GM21447 (cell line): ENCODE results near the gene BRS3.
"Not testable (repeated sequence)": the region's sequence is repeated elsewhere in the genome, so short reads cannot be mapped to it uniquely, and the experiment has no call there.

Experiments
- ATAC-seq: cut with Tn5 transposase; IDR thresholded peaks from one replicate; pipeline ENCODE4 v1.9.1; 2021; ENCODE audit not compliant: unreplicated experiment

BRS3 gene

DNA sequence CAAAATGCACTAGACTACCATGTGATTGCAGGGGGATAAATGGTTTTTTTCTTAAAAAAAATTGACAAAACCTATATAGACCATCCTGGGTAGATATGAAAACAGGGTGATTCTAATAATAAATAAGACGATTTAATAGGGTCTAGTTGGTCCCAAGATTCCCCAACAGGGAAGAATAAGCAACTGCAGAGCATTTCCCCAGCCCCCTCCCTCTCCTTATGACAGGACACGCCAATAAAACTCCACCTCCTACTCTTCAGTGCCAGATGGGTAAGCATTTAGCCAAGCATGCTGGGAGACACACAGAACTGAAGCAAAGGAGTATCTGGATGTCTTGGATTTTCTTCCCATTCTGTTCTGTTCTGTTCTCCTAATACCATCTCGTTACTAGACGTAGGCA, at the start of gene BRS3:
TSS of gene BRS3 (plus strand) at position 301 of the 400 bp plus-strand sequence. CDS start 168 bp downstream, outside the sequence.
- no peak for ATAC-seq

DNA sequence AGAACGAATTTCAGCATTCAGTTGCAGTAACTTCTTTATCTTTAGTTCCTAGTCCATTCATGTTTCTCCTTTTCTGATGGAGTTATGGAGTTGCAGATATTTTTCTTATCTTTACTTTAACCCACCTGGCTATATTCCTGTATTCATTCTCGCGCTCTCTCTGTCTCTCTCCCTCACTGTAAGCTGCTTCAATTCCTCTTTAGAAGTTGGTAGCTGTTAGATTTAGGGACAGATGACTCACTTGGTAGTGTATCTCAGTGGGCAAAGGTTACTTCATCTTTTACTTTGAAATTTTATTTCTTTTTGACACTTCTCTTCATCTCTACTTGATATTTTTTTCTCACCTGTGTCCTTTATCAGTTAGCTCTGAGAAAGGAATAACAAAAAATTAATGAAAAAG, 49.6 kb upstream of the BRS3 start:
- ATAC-seq: no peak

DNA sequence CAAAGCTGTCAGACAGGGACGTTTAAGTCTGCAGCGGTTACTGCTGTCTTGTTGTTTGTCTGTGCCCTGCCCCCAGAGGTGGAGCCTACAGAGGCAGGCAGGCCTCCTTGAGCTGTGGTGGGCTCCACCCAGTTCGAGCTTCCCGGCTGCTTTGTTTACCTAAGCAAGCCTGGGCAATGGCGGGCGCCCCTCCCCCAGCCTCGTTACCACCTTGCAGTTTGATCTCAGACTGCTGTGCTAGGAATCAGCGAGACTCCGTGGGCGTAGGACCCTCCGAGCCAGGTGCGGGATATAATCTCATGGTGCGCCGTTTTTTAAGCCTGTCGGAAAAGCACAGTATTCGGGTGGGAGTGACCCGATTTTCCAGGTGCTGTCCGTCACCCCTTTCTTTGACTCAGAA, 42.1 kb upstream of the BRS3 start:
- not testable (repeated sequence) for ATAC-seq

DNA sequence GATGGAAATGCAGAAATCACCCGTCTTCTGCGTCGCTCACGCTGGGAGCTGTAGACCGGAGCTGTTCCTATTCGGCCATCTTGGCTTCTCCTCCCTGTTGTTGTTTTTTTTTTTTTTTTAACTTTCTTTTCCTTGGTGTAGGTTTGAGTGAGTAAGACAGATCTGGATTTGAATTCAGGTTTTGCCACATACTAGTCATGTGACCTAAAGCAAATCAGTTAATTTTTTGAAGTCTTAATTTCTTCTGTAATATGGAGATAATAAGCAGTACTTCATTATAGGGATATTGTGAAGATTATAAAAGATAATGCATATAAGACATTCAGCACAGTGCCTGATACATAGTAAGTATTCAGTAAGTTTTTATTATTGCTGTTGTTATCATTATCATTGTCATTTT, 41.5 kb upstream of the BRS3 start:
- no peak for ATAC-seq

DNA sequence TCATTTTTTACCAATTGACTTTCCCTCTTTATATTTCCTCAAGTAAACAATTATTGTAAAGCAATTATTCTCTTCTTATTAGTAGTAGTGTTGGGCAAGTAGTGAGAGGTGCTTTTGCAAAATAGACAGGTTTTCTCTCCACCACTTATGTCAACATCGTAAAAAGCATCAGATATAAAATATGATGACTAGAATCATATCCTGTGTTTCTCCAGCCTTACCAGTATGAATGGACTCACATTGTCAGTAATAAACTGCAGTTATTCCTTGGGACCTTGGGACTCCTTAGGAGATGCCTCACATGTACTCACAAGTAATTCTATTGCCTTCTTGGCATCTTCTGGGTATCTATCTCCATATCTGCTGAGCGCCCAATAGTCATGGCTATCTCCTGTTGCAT, 40.4 kb upstream of the BRS3 start:
- ATAC-seq: no peak

DNA sequence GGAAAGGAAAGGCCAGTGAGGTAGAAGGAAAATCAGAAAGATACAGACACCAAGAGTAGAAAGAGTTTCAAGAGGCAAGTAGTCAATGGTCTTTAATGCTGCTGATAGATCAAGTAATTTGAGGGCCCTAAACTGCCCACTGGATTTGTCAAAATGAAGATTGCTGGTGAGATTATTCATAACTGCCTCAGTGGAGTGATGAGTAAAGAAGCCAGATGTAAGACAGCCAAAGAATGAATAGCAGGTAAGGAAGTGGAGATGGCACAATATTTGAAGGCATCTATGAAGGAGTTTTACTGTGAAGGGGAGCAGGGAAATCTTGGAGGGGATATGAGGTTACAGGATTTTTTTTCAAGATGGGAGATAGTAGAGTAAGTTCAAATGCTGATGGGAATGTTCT, 39.8 kb upstream of the BRS3 start:
- ATAC-seq: no peak

DNA sequence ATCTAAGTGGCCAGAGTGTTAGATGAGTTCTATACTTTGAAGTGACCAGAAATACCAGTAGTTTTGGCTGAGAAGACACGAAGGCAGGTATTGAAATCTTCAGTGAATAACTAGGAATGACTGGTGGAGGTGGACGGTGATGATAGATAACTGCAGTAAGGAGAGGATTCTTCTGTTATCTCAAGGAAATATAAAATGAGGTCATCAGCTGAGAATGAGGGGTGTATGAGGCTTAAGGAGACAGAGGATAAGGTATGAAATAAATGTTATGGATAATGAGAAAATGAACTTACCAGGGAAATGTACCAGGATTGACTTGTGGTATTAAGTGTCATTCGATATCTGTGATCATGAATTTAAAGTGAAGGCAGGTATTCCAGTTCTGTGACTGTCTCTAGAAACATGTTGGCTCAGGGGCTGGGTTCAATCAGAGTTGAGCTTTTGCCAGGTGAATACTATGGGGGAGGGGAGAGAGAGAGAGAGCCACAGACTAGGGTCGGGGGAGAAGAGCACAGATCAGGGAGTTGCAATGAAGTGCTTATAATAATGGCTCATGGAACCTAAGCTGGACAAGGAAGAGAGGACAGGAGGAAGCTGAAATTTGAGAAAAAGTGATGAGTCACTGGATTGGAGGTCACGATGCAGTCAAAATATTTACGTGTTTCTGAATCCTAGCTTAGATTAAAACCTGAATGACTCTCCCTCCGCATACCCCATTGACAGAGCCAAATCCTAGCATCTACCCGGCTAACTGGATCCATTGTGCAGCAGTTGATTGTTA, 37.5 kb upstream of the BRS3 start:
- no peak for ATAC-seq

DNA sequence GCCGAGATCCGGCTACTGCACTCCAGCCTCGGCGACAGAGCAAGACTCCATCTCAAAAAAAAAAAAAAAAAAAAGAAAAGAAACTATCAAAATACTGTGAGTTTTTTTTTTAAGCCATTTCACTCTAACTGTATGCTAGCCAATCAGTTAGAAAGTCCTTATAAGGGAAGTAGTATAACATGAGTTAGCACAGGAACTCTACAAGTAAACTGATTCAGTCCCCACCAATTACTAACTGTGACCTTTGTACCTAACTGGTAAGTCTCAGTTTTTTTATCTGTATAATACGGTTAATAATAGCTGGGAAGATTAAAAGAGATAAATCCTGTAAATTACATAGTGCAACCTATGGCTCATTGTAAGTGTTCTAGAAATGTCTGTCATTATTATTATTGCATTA, 35.1 kb upstream of the BRS3 start:
- ATAC-seq: no peak

DNA sequence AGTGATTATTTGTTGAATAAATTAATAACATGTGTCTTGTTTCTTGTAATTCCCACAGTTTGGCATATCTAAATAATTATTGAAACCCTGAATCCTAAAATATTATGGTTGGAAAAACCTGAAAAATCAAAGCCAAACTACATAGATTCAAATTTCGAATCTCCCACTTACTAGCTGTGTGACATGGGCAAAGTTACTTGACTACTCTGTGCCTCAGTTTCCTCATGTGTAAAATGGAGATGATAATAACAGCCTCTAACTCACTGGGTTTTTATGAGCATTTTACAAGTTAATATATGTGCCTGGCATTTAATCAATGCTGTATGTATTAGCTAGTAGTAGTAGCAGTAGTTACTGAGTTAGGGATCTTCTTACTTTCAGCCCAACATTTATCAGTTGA, 34.6 kb upstream of the BRS3 start:
- no peak for ATAC-seq

DNA sequence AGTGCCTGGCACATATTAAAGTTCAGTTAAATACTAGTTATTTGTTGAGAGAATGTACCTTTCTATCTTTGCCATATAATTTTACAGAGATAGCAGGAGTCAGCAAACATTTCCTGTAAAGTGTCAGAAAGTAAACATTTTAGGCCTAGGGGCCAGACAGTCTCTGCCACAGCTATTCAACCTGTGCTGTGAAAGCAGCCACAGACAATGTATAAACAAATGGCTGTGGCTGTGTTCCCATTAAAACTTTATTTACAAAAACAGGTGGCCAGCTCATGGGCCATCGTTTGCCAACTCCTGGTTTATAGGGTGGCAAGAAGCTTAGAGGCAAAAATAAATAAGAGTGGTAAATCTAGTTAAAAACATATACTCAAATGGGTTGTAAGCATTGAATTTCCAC, 34.0 kb upstream of the BRS3 start:
- no peak for ATAC-seq

DNA sequence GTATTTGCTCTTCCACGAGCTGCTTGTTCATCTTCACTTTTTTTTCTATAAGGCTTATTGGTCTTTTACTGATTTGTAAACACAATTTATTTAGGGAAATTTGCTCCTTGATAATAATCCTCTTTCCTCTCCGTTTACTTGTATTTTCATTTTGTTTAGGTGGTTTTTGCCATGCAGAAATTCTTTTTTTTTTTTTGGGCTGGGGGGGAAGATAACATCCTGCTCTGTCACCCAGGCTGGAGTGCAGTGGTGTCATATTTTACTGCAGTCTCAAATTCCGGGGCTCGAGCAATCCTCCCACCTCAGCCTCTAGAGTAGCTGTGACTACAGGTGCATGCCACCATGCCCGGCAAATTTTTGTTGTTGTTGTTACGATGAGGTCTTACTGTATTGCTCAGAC, 31.6 kb upstream of the BRS3 start:
- ATAC-seq: no peak

DNA sequence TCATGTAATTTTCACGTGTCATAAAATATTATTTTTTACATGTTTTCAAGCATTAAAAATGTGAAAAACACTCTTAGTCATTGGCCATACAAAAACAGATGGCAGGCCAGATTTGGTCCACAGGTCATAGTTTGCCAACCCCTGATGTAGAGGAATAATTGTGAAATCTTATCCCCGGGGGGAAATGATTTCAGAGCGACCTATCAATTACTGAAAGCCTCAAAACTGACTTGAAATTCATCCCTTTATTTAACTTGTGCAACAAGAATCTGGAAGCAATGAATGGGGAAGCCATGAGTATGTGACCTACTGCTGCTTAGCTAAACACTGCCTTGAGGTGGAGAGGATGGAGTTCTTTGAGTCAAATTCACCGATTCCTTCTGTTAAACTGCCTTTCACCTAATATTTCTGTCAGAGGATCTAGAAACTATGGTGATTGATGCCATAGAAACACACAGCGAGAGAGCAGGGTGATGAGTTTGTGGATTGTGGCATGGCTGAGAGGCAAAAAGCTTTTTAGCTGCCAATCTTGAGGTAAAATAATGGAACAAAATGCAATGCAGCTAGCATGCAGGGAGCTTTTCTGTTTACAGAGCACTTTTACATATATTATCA, 30.3 kb upstream of the BRS3 start:
- no peak for ATAC-seq

DNA sequence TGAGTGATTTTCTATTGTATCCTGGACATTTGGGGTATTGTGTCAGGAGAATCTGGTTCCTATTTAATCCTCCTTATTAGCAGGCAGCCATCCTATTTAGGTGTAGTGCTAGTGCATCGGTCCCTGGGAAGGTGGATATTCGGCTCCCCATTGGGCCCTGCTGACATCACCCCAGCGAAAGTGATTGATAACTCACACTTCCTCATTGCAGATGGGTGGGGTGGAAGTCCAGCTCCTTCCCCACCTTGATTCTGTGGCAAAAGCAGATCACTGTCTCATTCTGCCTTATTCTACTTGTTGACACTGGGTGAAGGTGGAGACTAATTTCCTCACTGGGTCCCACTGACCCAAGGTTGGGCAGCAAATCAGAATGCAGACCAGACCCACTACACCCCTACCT, 23.2 kb upstream of the BRS3 start:
- ATAC-seq: no peak

DNA sequence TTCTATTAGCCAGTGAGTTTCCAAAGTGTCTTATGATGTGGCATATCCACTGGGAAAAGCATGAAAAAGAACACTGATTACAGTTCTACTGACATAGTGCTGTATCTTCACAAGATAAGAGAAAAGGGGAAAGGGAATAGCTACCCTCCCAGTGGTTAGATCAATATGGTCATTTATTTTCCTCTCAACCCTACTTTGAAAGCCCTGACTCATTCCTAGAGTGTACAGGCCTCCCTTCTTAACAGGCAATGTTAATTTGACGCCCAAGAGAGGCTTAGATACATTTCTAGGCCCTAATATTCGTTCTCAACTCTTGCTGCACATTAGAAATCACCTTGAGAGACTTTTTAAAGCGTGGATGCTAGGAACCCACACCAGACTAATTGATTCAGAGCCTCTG, 20.4 kb upstream of the BRS3 start:
- ATAC-seq: no peak

DNA sequence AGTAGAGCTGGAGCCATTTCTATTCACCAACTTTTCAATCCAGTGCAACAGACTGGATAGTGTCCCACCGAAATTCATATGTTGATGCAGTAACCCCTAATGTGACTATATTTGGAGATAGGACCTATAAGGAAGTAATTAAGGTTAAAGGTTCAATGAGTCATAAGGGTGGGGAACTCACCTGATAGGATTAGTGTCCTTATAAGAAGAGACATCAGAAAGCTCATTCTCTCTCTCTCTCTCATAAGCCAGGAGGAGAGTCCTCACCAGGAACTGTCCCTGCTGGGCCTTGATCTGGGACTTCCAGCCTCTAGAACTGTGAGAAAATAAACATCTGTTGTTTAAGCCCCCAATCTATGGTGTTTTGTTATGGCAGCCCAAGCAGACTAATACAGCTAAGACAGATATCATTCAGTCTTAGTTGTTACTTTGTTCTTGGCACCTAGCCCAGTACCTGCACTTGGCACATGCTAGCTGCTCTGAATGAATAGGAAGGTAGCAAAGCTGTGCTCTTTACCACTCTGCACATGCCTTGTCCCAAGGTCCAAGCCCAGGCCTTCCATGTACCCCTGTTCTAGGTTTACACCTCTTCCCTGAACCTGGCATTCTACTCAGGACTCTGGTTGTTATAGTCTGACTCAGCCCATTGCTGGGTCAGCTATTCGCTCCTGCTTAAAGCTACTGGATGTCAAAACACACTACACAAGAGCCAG, 19.2 kb upstream of the BRS3 start:
- ATAC-seq: no peak

DNA sequence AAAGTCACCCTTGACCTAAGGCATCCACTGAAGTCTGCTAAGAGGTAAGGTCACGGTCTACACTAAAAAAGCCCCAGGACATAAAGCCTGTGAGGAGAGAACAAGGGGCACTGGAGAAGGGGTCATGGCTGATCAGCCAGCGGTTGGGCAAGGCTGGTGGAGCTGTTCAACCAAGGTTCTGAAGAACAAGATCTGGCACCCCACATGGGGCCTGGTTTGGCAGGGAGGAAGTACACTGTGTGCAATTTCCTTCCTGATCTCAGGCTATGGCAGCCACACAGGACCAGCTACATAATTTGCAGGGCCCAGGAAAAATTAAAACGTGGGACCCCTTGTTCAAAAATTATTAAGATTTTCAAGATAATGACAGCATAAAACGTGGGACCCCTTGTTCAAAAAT, 14.1 kb upstream of the BRS3 start:
- ATAC-seq: no peak

DNA sequence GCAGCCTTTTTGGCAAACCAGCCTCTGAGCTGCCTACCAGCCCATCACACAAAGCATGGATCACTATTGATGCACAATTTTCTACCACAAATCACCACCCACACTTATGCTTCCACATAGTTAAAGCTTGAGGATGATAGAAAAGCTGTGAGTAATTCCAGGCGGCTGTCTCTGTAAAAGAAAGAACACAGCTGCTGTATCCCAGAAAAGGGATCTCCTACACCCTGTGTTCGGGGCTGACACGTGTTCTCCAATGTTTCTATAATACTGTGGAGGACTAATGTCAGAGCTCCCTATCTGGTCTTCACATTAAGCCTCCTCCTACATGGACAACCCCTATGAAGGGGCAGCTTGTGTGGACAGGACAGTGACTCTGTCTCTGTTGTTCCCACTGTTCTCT, 12.5 kb upstream of the BRS3 start:
- no peak for ATAC-seq

DNA sequence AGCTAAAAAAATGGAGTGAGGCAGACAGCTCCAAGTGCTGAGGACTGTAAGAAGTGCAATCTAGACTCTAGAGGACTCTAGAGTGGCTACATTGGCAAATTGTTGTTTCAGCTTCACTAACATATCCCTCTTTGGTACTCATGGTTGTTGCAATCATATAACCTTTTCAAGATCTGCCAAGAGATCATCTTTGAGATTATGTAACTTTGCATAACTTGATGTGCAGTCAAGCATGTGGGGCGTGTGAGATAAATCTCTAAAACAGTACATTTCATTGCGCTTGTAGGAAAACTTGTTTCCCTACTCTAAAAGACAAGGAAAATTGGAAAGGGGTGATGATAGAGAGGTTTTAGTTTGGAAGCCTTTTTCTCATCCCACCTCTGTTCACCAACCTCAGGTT, 11.2 kb upstream of the BRS3 start:
- no peak for ATAC-seq

DNA sequence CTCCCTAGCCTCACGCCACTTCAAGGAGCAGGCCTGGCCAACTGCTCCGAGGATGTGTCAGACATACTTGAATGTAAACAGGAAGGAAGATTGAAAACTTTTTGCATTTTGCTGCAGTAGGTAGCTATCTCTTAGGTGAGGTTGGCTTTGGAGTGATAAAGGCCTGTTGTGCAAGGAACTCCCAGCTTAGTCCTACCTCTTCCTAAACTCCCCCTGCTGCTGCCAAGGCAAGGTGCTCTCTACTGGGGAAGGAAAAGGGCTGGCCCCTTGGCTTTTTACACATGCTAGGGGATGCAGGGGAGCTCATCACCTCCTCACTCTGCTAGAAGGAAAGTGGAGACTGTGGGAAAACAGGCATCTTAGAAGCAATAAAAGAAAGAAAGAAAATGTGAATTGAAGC, 10.7 kb upstream of the BRS3 start:
- no peak for ATAC-seq

DNA sequence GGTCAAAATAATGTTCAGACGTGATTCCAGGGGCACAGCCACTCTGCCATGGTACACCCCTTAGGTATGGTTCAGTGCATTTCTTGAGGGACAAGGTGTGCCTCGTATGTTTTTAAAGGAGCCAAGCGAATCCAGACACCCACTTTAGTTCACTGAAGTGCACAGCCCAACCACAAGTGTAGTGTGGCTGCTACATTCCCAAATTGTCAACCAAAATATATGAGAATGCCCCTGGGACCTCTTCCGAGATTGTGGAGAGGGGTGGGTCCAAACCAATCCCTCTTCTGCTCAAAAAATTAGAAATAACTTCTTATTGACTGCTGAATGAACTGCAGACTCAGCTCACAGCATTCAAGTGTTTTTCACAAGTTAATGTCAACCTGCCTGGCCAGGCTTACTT, 7.4 kb upstream of the BRS3 start:
- ATAC-seq: no peak

DNA sequence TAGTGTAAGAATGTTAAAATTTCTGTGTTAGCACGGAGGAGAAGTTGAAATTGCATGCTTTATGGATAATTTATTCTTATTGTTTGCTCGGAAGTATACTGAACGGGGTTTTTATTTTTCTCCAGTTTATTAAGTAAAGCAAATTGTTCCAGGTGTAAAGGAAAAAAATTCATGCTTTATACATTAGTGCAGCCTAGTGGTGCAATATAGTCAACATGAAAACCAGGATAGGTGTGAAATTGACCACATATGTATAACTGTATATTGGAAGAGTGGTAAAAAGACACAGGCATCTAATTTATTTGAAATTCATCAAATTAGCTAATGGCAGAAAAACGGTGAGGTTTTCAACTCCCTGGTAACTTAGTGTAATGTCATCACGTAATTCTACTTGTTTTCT, 959 bp downstream of the BRS3 start:
- no peak for ATAC-seq

DNA sequence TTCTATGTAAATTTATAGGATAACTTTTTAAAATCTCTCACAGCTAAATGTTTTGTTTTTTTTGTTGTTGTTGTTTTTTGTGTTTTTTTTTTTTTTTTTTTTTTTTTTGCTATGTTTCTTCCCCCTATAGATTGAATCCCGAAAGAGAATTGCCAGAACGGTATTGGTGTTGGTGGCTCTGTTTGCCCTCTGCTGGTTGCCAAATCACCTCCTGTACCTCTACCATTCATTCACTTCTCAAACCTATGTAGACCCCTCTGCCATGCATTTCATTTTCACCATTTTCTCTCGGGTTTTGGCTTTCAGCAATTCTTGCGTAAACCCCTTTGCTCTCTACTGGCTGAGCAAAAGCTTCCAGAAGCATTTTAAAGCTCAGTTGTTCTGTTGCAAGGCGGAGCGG, 4.1 kb downstream of the BRS3 start:
- no peak for ATAC-seq
